ENCODE data around the gene FBXL17.

Gene FBXL17

DNA sequence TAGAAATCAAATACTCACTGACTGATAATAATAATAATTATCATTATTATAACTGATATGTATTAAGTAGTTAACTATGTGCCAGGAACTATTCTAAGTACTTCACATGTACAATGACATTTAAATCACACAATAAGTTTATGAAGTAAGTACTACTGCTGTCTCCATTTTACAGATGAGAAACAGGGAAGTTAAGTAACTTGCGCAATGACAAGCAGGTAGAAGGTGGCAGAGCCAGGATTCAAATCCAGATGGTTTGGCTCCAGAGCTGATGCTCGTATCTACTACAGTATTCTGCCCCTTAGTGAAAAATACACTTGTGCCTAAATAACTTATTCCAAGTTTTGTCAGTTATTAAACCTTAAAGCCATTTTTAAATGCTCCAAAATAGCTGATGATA lies 217.3 kb downstream of the FBXL17 start:
- DNase-seq (ENCODE audit: low read depth), result no peak

DNA sequence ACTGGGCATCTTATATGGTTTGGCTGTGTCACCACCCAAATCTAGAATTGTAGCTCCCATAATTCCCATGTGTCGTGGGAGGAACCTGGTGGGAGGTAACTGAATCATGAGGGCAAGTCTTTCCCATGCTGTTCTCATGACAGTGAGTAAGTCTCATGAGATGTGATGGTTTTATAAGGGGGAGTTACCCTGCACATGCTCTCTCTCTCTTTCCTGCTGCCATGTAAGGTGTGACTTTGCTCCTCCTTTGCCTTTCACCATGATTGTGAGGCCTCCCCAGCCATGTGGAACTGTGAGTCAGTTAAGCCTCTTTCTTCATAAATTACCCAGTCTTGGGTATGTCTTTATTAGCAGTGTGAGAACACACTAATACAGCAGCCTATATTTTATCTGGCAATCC lies 229.0 kb downstream of the FBXL17 start:
- peak; percentile 28 for DNase-seq (ENCODE audit: low read depth)

DNA sequence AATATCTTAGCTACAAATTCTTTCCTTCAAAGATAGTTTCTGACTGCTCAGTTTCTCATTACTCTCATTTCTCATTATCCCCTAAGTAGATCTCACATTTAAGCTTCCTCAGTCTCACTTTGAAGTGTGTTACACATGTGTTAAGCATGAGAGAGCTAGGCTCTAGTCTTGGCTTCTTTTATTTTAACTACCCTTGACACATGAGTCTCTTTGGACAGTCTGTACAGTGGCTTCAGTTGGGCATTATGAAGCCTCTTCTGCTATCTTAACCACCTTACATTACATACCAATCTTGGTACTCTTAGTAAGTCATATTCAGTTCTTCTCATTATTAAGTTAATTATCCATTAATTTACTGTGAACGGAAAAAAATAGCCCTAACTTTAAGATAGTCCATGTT lies 232.5 kb downstream of the FBXL17 start:
- no peak for DNase-seq (ENCODE audit: low read depth)

DNA sequence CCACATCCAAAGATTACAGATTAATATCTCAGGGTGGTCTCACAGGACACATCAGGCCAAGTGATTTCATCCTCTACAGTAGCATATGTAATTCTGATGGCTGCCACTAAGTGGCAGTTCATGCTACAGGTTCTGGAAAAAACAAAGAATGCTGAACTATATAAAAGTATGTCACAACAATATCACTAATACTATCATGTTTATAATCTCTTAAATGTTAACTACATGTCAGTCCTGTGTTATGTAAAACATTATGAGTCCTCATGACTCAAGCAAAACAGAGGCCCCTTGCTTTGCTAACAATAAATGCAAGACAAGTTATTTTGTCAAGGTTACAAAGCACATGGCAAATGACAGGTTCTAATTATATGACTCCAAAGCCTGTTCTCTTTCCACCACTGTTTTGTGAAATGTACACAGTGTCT lies 233.2 kb downstream of the FBXL17 start:
- DNase-seq (ENCODE audit: low read depth), result peak; percentile 72

DNA sequence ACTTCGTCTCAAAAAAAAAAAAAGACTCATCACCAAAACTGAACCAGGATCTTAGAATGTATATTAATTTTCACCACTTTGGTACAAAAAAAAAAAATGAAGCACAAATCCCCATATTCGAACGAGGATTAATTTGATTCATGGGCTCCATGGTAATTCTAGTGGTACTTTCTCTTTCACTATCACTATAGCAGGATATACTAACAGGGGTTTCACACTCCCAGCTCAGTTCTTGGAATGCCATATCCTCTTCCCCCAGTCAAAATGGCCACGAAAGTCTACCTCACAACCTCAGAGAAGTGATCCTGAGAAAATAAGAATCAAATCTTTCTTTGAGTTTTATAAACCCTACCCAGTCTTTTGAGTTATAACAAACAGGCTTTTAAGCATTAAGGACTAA lies 235.7 kb downstream of the FBXL17 start:
- DNase-seq (ENCODE audit: low read depth), result no peak

DNA sequence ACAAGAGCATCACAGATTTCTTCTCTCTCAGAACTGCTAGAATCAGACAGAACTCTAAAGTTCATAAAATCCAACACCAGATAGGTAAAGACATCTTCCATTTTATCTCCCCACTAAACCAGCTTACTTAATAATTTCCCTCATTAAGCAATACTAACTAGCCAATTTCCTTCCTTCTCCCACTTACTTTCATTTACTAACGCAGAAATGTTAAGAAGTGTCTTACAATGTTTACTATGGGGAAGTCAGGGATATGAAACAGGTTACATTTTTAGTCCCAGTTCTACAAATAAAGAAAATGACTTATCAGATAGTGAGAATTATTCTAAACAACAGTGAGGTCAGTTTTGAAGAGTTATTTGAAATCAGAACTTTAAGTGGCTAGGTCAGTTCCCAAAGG lies 236.5 kb downstream of the FBXL17 start:
- DNase-seq (ENCODE audit: low read depth), result no peak

DNA sequence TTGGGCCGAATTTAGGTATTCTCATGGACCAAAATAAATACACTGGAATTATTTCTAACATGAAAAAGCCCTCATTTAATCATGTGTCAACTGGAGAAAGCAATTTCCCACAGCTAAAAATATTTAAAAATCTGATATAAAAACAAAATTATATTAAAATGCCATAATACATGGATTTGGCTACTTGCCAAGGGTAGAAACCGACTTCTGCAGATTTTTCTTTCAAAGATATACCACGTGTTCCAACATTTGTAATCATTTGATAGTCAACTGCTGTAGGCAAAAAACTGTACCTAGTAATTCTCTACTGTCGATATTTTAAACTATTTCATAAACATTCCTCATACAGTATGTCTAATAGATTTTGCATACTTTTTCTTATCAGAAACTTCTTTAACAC lies 237.6 kb downstream of the FBXL17 start:
- no peak for DNase-seq (ENCODE audit: low read depth)

DNA sequence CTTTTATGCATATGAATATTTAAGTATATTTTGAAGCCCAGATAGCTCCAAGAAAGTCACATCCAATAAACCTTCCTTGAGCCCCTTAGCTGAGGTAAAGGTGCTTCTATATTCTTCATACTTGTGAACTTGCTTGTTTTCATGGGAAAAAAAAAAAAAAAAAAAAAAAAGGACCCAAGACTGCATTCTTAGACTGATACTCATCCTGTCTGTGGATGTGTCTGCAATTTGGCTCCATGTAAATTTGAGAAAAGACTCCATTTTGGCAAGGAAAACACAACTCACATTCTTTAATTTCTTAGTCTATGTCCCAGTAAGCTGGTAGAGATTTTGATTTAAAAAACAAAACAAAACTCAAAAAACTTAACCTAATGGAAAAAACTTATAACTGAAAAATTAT lies 238.3 kb downstream of the FBXL17 start:
- DNase-seq (ENCODE audit: low read depth), result peak; percentile 31

DNA sequence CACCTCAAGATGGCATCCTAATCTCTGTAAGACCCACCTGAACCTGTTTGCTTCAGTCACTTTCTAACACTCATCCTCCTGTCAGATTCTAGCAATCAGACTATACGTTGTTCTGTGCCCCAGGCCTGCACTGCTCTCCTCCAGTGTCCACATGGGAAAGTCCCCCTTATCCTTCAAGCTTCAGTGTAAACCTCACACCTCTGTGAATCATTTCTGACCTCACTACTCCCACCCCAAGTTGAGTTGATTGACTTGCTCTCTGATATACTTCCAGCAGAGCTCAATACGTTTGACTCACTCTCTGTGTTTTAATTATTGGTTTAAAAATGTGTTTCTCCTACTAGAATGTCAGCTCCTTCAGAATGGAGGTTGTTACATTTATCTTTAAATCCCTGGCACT lies 240.2 kb downstream of the FBXL17 start:
- peak; percentile 16 for DNase-seq (ENCODE audit: low read depth)

DNA sequence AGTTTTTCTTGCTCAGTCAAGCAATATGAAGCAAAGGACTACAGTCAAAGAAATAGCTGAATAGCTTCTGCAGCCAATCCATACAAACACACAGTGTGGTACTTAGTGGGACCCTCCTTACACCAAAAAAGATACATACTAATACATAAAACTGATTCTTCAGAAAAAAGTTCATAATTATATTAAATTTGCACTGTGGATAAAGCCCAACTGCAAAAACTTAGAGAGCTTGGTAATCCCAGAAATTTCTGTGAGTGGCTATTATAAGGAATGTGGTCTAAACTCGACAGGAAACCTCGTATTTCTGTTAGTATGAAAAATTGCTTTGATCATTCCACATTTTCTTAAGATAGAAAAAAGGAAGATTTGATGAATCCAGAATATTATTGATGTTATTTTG lies 245.4 kb downstream of the FBXL17 start:
- no peak for DNase-seq (ENCODE audit: low read depth)

DNA sequence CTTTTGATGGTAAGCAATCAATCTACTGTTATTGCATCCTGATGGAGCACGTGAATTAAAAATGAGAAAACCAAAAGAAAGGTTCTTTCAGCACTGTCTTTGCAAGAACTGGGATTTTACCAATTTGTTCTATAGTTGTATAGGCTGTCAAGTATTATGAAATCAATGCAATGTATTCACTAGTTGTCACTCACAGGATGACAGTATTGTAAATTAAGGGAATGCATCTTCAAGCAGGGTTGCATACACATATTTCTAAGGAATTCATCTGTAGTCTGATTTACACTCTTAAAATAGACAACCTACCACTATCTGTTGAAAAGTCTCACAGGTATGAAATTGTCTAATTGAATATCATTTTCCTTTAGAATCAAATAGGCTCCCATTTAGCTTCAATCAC lies 252.8 kb downstream of the FBXL17 start:
- no peak for DNase-seq (ENCODE audit: low read depth)

DNA sequence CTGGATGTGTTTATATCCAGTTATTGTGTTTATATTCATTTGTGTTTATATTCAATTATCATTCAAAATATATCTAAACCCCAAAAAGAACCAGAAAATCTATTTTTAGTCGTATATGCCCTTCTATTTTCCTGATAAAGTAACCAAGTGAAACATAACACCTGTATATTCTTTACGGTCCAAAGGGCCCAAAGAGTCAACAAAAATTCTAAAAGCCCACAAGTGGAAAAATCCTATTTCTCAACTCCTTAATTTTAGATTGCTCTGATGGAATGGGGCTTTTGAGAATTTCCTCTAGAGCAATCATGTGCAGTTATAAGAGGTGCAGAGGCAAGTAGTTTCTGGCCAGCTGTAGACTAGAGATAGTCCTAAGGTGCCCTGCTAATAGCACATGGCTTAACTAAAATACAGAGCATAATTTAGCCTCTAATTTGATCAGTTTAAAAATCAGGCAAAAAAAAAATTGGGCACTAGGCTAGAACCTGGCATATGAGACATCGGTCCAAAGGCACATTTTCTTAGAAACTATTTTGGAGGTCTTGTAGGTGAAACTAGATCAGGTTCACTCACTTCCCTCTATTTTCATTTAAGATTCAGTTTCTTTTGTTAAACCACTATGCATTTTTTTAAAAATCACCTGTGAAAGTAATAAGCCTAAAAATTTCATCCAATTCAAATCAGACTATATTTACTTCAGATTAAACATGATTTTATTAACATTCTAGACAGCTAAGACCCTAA lies 256.0 kb downstream of the FBXL17 start:
- no peak for DNase-seq (ENCODE audit: low read depth)

DNA sequence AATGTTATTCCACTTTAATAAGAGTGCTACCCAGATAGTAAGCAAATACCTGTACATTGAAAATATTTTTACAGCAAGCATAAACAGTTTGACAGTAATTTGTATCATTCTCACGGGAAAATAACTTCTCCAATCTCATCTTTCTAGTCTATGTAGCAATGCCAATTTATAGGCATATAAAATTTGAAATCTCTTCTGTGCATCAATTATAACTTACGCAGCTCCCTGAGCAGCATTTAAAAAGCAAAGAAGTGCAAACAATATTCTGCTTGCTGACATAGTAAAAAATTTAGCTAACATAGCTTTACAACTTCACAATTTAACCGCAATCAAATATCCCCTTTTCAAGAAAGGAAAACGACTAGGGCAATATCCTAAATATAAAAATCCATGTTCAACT lies 257.3 kb downstream of the FBXL17 start:
- no peak for DNase-seq (ENCODE audit: low read depth)

DNA sequence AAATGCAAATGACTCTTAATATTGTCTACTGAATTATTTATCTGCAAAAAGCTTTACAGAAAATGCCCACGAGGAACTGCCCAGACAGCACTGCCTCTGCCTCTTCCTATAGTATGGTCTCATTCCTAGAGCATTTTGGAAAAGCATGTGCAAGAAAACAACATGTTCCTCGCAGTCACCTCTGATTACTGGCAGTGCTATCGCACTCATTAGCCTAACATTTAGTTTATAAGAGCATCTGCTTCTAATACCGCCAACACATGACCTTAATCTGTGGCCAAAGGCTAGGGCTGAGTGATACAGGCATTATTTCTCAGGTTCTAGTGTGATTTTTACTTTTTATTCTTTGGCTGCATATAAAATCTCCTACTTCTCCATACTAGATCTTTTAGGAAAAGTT lies 259.2 kb downstream of the FBXL17 start:
- DNase-seq (ENCODE audit: low read depth), result no peak

DNA sequence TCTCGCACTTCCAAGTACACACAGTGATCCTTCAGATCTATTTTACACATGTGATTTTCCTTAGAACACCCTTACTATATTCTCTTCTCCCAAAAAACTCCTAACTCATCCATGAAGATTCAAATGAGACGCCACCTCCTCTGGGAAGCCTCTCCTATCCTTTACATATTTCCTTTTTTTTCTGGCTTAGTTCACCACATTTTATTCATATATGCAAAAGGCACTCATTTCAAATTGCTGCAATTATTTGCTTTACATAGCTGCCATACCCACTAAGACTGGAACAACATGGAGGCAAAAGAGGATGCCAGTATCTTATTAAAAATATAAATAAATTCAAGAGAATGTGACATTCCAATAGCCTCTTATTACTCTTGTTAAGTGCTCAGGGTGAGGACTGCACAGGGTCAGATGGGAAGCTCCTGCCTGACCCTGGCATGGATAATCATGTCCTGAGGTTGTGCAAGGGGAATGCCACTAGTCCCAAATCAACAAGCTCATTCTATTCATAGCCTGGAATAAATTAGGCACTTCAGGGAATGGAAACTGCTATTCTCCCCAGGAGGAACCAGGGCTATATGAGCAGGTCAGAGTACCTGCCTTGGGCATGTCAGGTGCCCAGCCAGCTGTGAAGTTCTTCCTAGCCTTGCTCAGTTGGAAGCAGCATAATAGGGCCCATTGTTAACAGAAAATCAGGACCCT lies 262.9 kb downstream of the FBXL17 start:
- no peak for DNase-seq (ENCODE audit: low read depth)

DNA sequence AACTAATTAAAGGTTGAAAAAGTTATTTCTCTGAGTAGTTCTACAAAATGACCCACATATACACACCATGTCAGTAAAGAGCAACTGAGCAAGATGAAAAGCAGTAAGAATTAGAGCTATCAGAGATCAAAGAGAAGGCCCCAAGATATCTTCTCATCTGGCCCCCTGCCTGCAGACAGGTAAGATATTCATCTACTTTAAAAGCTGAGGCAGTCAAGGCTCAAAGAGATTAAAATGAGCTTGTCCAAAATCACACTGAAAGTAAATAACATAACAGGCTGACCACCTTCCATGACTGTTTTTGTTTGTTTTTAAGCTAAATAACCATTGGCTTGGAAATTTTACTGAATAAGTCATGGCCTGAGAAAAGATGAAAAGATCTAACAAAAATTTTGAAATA lies 266.2 kb downstream of the FBXL17 start:
- no peak for DNase-seq (ENCODE audit: low read depth)

DNA sequence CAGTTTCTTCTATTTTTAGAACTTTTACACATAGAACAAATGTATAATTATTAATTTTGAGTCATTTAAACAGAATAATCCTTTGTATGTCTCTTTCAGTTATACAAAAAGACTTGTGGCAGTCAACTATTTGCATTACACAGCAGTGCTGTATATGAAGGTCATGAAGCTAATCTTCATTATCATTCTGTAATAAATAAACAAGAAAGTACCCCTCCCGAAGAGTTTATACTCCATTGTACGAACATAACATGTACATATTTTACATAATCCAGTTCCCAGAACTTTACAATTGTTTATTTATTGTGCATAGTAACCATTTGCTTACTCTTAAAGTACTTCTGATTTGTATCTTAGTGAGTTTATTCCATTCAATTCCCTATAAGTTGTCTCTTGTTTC lies 267.9 kb downstream of the FBXL17 start:
- no peak for DNase-seq (ENCODE audit: low read depth)

DNA sequence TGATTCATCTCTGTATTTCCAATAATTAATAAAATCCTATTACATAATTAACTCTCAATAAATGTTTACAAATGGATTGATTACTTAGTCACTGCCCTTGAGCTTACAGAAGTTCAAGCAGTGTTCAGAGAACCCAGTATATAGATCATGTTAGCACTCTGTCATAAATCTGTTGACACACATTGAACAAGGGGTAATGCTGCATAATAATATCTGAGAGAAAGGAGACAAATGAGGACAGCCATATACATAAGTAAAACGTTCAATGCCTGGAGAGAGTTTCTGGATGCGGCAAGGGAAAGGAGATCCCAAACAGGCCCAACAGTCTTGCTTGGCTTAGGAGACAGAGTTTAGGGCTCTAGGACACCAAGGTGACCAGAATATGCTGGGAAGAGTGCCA lies 270.2 kb downstream of the FBXL17 start:
- no peak for DNase-seq (ENCODE audit: low read depth)

DNA sequence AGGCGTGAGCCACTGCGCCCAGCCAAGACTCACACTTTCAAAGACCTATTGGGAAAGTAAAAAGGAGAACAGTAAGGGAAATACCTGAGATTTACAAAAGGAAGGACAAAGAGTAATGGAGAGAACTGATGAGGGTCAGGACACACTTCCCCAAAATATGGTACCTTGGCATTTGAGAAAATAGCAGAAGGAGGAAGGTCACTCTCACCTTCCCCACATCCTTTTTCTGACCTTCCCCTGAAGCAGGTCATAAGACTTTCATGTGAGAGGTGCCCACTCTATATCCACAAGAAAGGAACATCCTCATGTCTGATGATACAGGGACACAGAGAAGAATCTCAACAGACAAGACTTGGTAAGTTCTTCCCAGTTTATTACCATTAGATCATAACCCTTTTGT lies 272.8 kb downstream of the FBXL17 start:
- no peak for DNase-seq (ENCODE audit: low read depth)

DNA sequence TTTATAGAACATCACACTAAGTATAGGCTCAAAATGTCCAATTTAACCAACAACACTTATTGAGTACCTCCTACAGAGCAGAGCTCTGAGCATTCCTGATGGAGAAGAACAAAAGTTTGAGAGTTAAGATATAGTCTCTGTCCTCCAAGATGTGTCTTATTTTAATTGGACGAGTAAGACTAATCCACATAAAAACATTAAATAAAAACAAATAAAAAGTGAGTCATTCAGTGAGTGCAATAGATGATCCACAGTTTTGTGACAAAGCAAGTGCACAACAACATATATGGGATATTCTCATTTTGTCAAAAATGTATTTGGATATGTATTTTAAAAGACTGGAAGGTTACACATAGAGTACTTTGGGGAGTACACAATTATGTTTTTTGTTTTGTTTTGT lies 277.4 kb downstream of the FBXL17 start:
- no peak for DNase-seq (ENCODE audit: low read depth)

DNA sequence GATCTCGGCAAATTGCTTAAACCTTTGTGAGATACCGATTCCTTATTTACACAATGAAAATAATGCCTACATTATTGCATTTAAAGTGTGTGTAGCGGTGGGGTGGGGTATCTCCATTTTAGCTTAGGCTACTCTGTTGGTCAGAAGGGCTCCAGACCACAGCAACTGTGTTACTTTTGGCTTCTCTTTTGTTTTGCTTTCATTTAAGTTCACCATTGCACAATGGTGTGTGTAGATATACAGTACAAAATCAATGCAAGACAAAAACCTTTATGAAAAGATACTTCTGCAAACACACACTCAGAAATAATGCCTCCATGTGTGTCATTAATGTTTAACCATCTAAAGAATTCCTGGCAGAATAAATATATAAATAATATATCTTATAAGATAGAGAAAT lies 279.4 kb downstream of the FBXL17 start:
- DNase-seq (ENCODE audit: low read depth), result no peak

DNA sequence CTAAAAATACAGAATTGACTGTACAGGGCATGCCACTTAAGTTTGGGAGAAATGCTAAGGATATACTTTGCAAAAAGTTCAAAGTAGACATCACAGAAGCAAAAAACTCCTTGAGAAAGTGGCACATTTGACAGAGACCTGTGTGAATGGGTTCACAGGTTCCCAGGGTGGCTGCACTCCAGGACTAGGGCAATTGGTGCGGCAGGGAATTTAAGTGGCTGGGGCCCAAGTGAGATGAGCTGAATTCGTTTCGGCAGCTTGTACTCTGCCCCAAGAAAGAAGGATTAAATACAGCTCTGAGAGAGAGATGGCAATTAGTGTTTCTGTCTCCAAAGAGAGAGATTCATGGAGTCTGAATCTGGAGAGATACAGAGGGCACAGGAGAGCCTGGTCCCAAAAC lies 280.1 kb downstream of the FBXL17 start:
- no peak for DNase-seq (ENCODE audit: low read depth)

DNA sequence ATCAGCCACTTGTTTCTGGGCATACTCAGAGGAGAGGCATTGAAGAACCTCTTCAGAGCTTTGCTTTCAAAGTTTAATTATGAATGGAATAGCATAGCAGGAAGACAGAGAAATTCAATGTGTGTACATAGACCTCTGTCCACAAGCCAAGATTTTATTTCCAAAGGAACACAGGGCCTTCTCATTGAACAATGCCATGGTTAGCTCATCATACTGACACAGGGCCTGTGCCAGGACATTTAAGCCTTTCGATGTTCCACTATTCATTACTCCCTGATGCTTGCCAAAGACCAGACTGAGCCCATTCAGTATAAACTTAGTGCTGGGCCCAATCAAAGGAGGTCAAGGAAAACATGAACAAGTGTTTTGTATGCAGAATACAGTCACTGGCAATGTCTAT lies 280.8 kb downstream of the FBXL17 start:
- no peak for DNase-seq (ENCODE audit: low read depth)

DNA sequence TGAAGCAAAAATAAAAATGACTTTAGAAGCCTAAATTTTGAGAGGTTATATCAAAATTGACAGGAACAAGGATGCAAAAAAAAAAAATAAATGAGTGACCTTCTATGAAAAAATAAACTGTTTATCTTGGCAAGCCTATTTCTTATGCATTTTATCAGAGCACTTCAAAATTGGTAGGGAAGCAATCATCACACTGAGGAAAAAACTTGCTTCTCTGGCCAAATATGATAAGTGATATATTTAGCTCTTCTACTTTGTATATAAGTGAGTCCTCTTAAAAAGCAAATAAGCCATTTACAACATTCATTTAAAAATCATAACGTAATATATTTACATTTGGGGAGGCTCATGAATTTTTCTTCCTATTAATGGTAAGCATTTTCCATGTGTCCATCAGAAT lies 287.1 kb downstream of the FBXL17 start:
- DNase-seq (ENCODE audit: low read depth), result no peak

Data from amniotic epithelial cell (primary cell).